ENCODE data around the gene NENF. TPM values are rescaled to one million over a fixed set of nuclear protein-coding genes. Genes with fewer than 3 reads are reported as not detected.

Gene NENF
- total and polyA plus RNA-seq, 10 of the 15 experiments (the other 5 are each of a cell fraction or from before 2014, with no cell fraction given) = 5.1 to 83.4 (median 42.7) TPM

GRCh38 chr1:212410231-212410820, 22.4 kb upstream of the NENF start (continued):
- TF ChIP-seq ZBTB40 (IDR thresholded peaks at IDR 0.05; ENCODE audit: borderline replicate concordance) (no peak), MYC (IDR thresholded peaks at IDR 0.05; ENCODE audit: insufficient read depth, insufficient read length, insufficient replicate concordance, low read length, severe bottlenecking) (no peak), NFYA (IDR thresholded peaks at IDR 0.05; ENCODE audit: borderline replicate concordance, low read depth, low read length) (no peak)

- H3K4me2 ChIP-seq (ENCODE audit: control insufficient read depth, insufficient read depth) = peak overlapping the region; percentile 99
- in situ Hi-C loops (cut with MboI) = no loop called here
- WGBS (ENCODE audit: insufficient coverage, insufficient replicate concordance, low lambda C conversion rate, missing lambda C conversion rate) = 68% methylated on average over 3 of the region's 3 CpGs
- CTCF ChIA-PET = interaction anchor here (5.9 kb wide), 1 partner anchor 44 kb away, joined by 36 read pairs; no protein-coding TSS in a partner anchor
- H3K27ac ChIP-seq (ENCODE audit: control insufficient read depth, insufficient read depth) = peak overlapping the region; percentile 62
- H3K9me3 ChIP-seq (replicated peaks; ENCODE audit: control insufficient read depth, insufficient read depth, low read length) = no peaks in the 10 kb centered on the region
- BruUV-seq (replicated peaks) = no TSS peak
- H3K79me2 ChIP-seq (ENCODE audit: control insufficient read depth, insufficient read depth, low read length) = peaks cover 32% of the 10 kb centered on the region
- RAD21 ChIA-PET (ENCODE audit: unreplicated experiment) = interaction anchor here (0.6 kb wide), 1 partner anchor 717 kb away, joined by 3 read pairs; no protein-coding TSS in a partner anchor
- FAIRE-seq = no peak
- SMC1A ChIA-PET (ENCODE audit: uncharacterized antibody, unreplicated experiment) = interaction anchor here (0.6 kb wide), 1 partner anchor 603 kb away, joined by 3 read pairs; no protein-coding TSS in a partner anchor
- no peak for DNase-seq (ENCODE audit: low read depth, low spot score)
- POLR2A ChIA-PET = interaction anchor here (0.6 to 1.0 kb wide), 2 partner anchors 40 to 196 kb away, joined by 3 to 4 read pairs; partner anchors contain the start of gene ATF3
- TF ChIP-seq TCF7 (IDR thresholded peaks at IDR 0.05; ENCODE audit: borderline replicate concordance) (no peak), TAF1 (IDR thresholded peaks at IDR 0.05; ENCODE audit: borderline replicate concordance, low read depth, low read length) (0 out of 2 replicates have a peak, but pooled peaks have one; percentile 24), BACH1 (IDR thresholded peaks at IDR 0.05; ENCODE audit: borderline replicate concordance) (no peak), YY1 (IDR thresholded peaks at IDR 0.05; ENCODE audit: low read depth, low read length) (peak; percentile 90), NFYB (IDR thresholded peaks at IDR 0.05; ENCODE audit: insufficient read depth, low read depth, low read length) (no peak), SPI1 (IDR thresholded peaks at IDR 0.05; ENCODE audit: borderline replicate concordance, insufficient read depth, low read depth, low read length) (peak; percentile 85), CHD4 (IDR thresholded peaks at IDR 0.05) (no peak)
- ATAC-seq = peak; percentile 41
- peak overlapping the region; percentile 5 for H3K9ac ChIP-seq (ENCODE audit: control insufficient read depth, insufficient read depth, low read length)
- peaks cover 13 to 23% of the 10 kb centered on the region in 2 experiments for H3K36me3 ChIP-seq (ENCODE audit: control insufficient read depth in 2 of 2, insufficient read depth in 2 of 2, low read length in 1 of 2)
- intact Hi-C loops (cut with micrococcal nuclease; ENCODE audit: unreplicated experiment) = loop anchor here (5.0 kb wide), 1 partner anchor 125 kb away; the partner anchor contains the start of gene PPP2R5A
- H3K4me3 ChIP-seq = peak overlapping the region; percentile 81
- no peaks in the 10 kb centered on the region for H4K20me1 ChIP-seq (ENCODE audit: control insufficient read depth, insufficient read depth)
- peaks cover 20% of the 10 kb centered on the region for H3K4me1 ChIP-seq (ENCODE audit: control insufficient read depth, insufficient read depth, low read length)
- H3K27me3 ChIP-seq (replicated peaks in 1 of 2; ENCODE audit: control insufficient read depth in 2 of 2, insufficient read depth in 2 of 2, low read length in 1 of 2) = no peaks in the 10 kb centered on the region
- H2AFZ ChIP-seq (ENCODE audit: control insufficient read depth, low read depth, low read length) = peak overlapping the region; percentile 62
Measured at GRCh38 chr1:212412374-212412773, 20.3 kb upstream of the NENF start.

Measured in GM12878 (cell line).